H1 (cell line): ENCODE results near the gene HDAC3. TPM values are rescaled to one million over a fixed set of nuclear protein-coding genes. Genes with fewer than 3 reads are reported as not detected.

Experiments used
- CTCF ChIA-PET: fragments of 300-600 bp; sonication (Branson Sonifier 250); formaldehyde crosslinking; loops from one replicate; lab custom pipeline; 2021; ENCODE audit not compliant: partially characterized antibody; lab: Charles Lee
- POLR2A ChIA-PET: fragments of 300-600 bp; sonication (Branson Sonifier 250); formaldehyde crosslinking; loops from one replicate; lab custom pipeline; 2021; ENCODE audit warnings: inconsistent platforms; ENCODE audit not compliant: partially characterized antibody; lab: Charles Lee
- DNase-seq, 2 experiments: peaks; one replicate each; pipeline versions ENCODE4 v3.0.0 to v3.0.0-alpha.2; 2010 to 2022; ENCODE audit warnings: low spot score in 2 of 2, low read depth in 1 of 2, mixed read lengths in 1 of 2
- FAIRE-seq: peaks from 2 replicates; lab custom pipeline; 2011; peaks lifted over from hg19 to GRCh38; lab: Jason Lieb, UNC
- H2AFZ ChIP-seq: 2 replicates; pipeline ENCODE4 v1.8.1; 2012; ENCODE audit warnings: low read length, inconsistent platforms
- H2AK5ac ChIP-seq: 2 replicates; pipeline ENCODE4 v1.6.1; 2013; ENCODE audit warnings: low read depth, low read length
- H2BK120ac ChIP-seq: replicated peaks from 2 replicates; pipeline ENCODE3; 2013; ENCODE audit warnings: low read depth, low read length, inconsistent platforms
- H2BK12ac ChIP-seq: 2 replicates; pipeline ENCODE4 v1.6.1; 2013; ENCODE audit warnings: low read depth, low read length
- H2BK15ac ChIP-seq: 2 replicates; pipeline ENCODE4 v1.6.1; 2013; ENCODE audit warnings: low read length
- H2BK20ac ChIP-seq: 2 replicates; pipeline ENCODE4 v1.6.1; 2013; ENCODE audit warnings: low read length
- H2BK5ac ChIP-seq: 2 replicates; pipeline ENCODE4 v1.6.1; 2013; ENCODE audit warnings: low read depth, low read length
- H3K14ac ChIP-seq: 2 replicates; pipeline ENCODE4 v1.6.1; 2013; ENCODE audit warnings: inconsistent platforms; ENCODE audit not compliant: insufficient read length
- H3K18ac ChIP-seq: 2 replicates; pipeline ENCODE4 v1.6.1; 2013; ENCODE audit warnings: low read length; ENCODE audit errors: extremely low read depth
- H3K23ac ChIP-seq: 2 replicates; pipeline ENCODE4 v1.6.1; 2013; ENCODE audit warnings: inconsistent platforms; ENCODE audit not compliant: insufficient read length
- H3K23me2 ChIP-seq: 2 replicates; pipeline ENCODE4 v1.6.1; 2013; ENCODE audit warnings: low read depth, low read length
- H3K27ac ChIP-seq: 2 replicates; pipeline ENCODE4 v1.6.1; 2011; ENCODE audit warnings: low read depth, low read length, inconsistent platforms
- H3K27me3 ChIP-seq, 4 experiments: replicated peaks in 1 of 4; 1 replicate in 1 of 4; 2 replicates in 3 of 4; pipeline versions ENCODE4 v1.6.1 to v1.8.1; 2011 to 2013; ENCODE audit warnings: low read length in 3 of 4, mild to moderate bottlenecking in 3 of 4, inconsistent platforms in 2 of 4, mixed read lengths in 2 of 4, moderate library complexity in 1 of 4; ENCODE audit not compliant: control insufficient read depth in 3 of 4, insufficient read depth in 3 of 4; ENCODE audit errors: extremely low read depth in 1 of 4
- H3K36me3 ChIP-seq, 4 experiments: 2 replicates each; pipeline versions ENCODE4 v1.6.1 to v1.8.1; 2011 to 2013; ENCODE audit warnings: mild to moderate bottlenecking in 4 of 4, low read length in 3 of 4, moderate library complexity in 2 of 4, control low read depth in 1 of 4, inconsistent platforms in 1 of 4; ENCODE audit not compliant: insufficient read depth in 4 of 4, control insufficient read depth in 2 of 4
- H3K4ac ChIP-seq: replicated peaks from 2 replicates; pipeline ENCODE3; 2013; ENCODE audit warnings: low read length, low read depth, mixed read lengths, inconsistent platforms; ENCODE audit not compliant: insufficient read length
- H3K4me1 ChIP-seq, 4 experiments: replicated peaks in 1 of 4; 1 replicate in 1 of 4; 2 replicates in 3 of 4; pipeline versions ENCODE4 v1.6.1 to v1.8.1; 2011 to 2013; ENCODE audit warnings: low read length in 3 of 4, inconsistent platforms in 2 of 4, mixed read lengths in 1 of 4; ENCODE audit not compliant: insufficient read depth in 4 of 4, control insufficient read depth in 3 of 4
- H3K4me2 ChIP-seq, 2 experiments: 2 replicates each; pipeline versions ENCODE4 v1.6.1 to v1.8.1; 2011 to 2013; ENCODE audit warnings: low read depth in 2 of 2, low read length in 2 of 2, control low read depth in 1 of 2, inconsistent platforms in 1 of 2, mild to moderate bottlenecking in 1 of 2; ENCODE audit not compliant: insufficient read depth in 1 of 2
- H3K4me3 ChIP-seq, 4 experiments: fragments of 200-600, 300-600 bp in 1 of 4; sonication (generic), shearing (Covaris generic), sonication (Bioruptor Twin) in 1 of 4; 2 replicates each; pipeline versions ENCODE4 v1.5.1 to v1.8.1; 2011 to 2016; ENCODE audit warnings: low read length in 4 of 4, low read depth in 3 of 4, control low read depth in 2 of 4, inconsistent platforms in 2 of 4, mild to moderate bottlenecking in 2 of 4, mixed read lengths in 1 of 4, moderate library complexity in 1 of 4; ENCODE audit not compliant: insufficient read depth in 2 of 4; ENCODE audit errors: extremely low read depth in 1 of 4
- H3K56ac ChIP-seq: replicated peaks from 2 replicates; pipeline ENCODE3; 2013; ENCODE audit warnings: low read depth, mild to moderate bottlenecking, mixed read lengths, low read length, inconsistent platforms; ENCODE audit not compliant: insufficient read length
- H3K79me1 ChIP-seq: 2 replicates; pipeline ENCODE4 v1.6.1; 2013; ENCODE audit warnings: low read depth, low read length, control low read depth
- H3K79me2 ChIP-seq, 2 experiments: 2 replicates each; pipeline versions ENCODE4 v1.6.1 to v1.8.1; 2012 to 2013; ENCODE audit warnings: low read length in 2 of 2, mild to moderate bottlenecking in 2 of 2, inconsistent platforms in 1 of 2; ENCODE audit not compliant: insufficient read depth in 2 of 2, control insufficient read depth in 1 of 2
- H3K9ac ChIP-seq, 4 experiments: replicated peaks in 1 of 4; 1 replicate in 1 of 4; 2 replicates in 3 of 4; pipeline versions ENCODE4 v1.6.1 to v1.8.1; 2011 to 2013; ENCODE audit warnings: low read depth in 3 of 4, low read length in 3 of 4, control low read depth in 2 of 4, mild to moderate bottlenecking in 2 of 4, moderate library complexity in 2 of 4, inconsistent platforms in 1 of 4; ENCODE audit errors: extremely low read depth in 1 of 4
- H3K9me3 ChIP-seq, 2 experiments: 2 replicates each; pipeline versions ENCODE4 v1.6.1 to v1.8.1; 2012 to 2013; ENCODE audit warnings: mild to moderate bottlenecking in 2 of 2, moderate library complexity in 2 of 2, control low read depth in 1 of 2, inconsistent platforms in 1 of 2, low read depth in 1 of 2, low read length in 1 of 2, mixed read lengths in 1 of 2; ENCODE audit not compliant: insufficient read depth in 2 of 2
- H4K20me1 ChIP-seq, 2 experiments: replicated peaks in 1 of 2; 2 replicates each; pipeline versions ENCODE3 to v1.8.1; 2011 to 2013; ENCODE audit warnings: inconsistent platforms in 2 of 2, low read length in 2 of 2, mild to moderate bottlenecking in 1 of 2; ENCODE audit not compliant: insufficient read depth in 2 of 2, control insufficient read depth in 1 of 2
- H4K5ac ChIP-seq: 2 replicates; pipeline ENCODE4 v1.6.1; 2013; ENCODE audit warnings: low read length, low read depth, mixed read lengths, inconsistent platforms; ENCODE audit not compliant: insufficient read length
- H4K8ac ChIP-seq: 2 replicates; pipeline ENCODE4 v1.8.0; 2013; ENCODE audit warnings: mild to moderate bottlenecking, moderate library complexity, low read length, inconsistent platforms; ENCODE audit not compliant: insufficient read depth; ENCODE audit errors: extremely low read depth
- H4K91ac ChIP-seq: replicated peaks from 2 replicates; pipeline ENCODE3; 2013; ENCODE audit warnings: low read length, mixed read lengths, inconsistent platforms; ENCODE audit not compliant: insufficient read length
- ASH2L ChIP-seq: fragments of 200-600, 300-600 bp; sonication (generic); IDR thresholded peaks from one replicate; pipeline ENCODE4 v1.7.1; 2017; ENCODE audit warnings: low read length
- BCL11A ChIP-seq, 2 experiments: IDR thresholded peaks; one replicate each; pipeline ENCODE4 v1.6.1; 2011; ENCODE audit warnings: low read depth in 2 of 2, low read length in 2 of 2, mild to moderate bottlenecking in 2 of 2
- EZH2 ChIP-seq: fragments of 200-600 bp; sonication (generic); IDR thresholded peaks from 2 replicates; pipeline ENCODE4 v1.7.1; 2012; ENCODE audit warnings: low read depth, mild to moderate bottlenecking, moderate library complexity, low read length, inconsistent platforms; ENCODE audit not compliant: severe bottlenecking
- KDM1A ChIP-seq: fragments of 200-600, 300-600 bp; sonication (generic); IDR thresholded peaks from 2 replicates; pipeline ENCODE4 v1.7.1; 2016; ENCODE audit warnings: mild to moderate bottlenecking, low read length, borderline replicate concordance
- MAFK ChIP-seq: IDR thresholded peaks from 2 replicates; pipeline ENCODE4 v1.6.1; 2012; ENCODE audit warnings: low read depth, mild to moderate bottlenecking, improper control_type of control experiment, low read length
- PHF8 ChIP-seq: fragments of 200-600 bp; sonication (generic); conservative IDR thresholded peaks from 2 replicates; pipeline ENCODE4 v1.7.1; 2012; ENCODE audit warnings: low read depth, mild to moderate bottlenecking, inconsistent platforms, low read length, moderate library complexity
- SIN3A ChIP-seq, 2 experiments: IDR thresholded peaks in 1 of 2; conservative IDR thresholded peaks in 1 of 2; 2 replicates each; pipeline ENCODE4 v1.6.1; 2011 to 2012; ENCODE audit warnings: low read length in 2 of 2, improper control_type of control experiment in 1 of 2, low read depth in 1 of 2, mild to moderate bottlenecking in 1 of 2
- SP1 ChIP-seq: IDR thresholded peaks from 2 replicates; pipeline ENCODE4 v1.6.1; 2011; ENCODE audit warnings: low read depth, low read length
- USF2 ChIP-seq: IDR thresholded peaks from 2 replicates; pipeline ENCODE4 v1.6.1; 2011; ENCODE audit warnings: low read length, improper control_type of control experiment
- WGBS, 2 experiments: shearing (Covaris generic) in 1 of 2; methylation state at CpG; one replicate each; pipeline versions ENCODE4 v1.1.6 to v1.1.7; 2013 to 2015; ENCODE audit warnings: low lambda C conversion rate in 2 of 2, mixed read lengths in 2 of 2, inconsistent platforms in 1 of 2, low coverage in 1 of 2, missing lambda C conversion rate in 1 of 2; ENCODE audit not compliant: insufficient replicate concordance in 2 of 2, insufficient coverage in 1 of 2, insufficient read length in 1 of 2; ENCODE audit errors: extremely low coverage in 1 of 2, missing lambda C conversion rate in 1 of 2; 5-methylcytosine and 5-hydroxymethylcytosine counted together
- polyA plus RNA-seq, 7 experiments: library from polyadenylated mRNA; depleted of rRNA in 3 of 7; stranded (reverse) in 5 of 7; unstranded in 2 of 7; fragments of >200 nt in 5 of 7; fragments of 200-250 nt in 2 of 7; gene quantifications; 1 replicate in 5 of 7; 2 replicates in 1 of 7; 4 replicates in 1 of 7; pipeline versions ENCODE4 v1.2.1 to v1.2.3, GENCODE V29; 2011 to 2013; ENCODE audit warnings: missing spikeins in 2 of 7, mixed read lengths in 2 of 7
- total RNA-seq: library from RNA; stranded (reverse); fragmentation: NEBNext Ultra II Directional; extraction: Animal tissue kit (Norgen Biotek cat#: 25700); gene quantifications from 2 replicates; pipeline ENCODE4 v1.2.1, GENCODE V29; 2021

Gene HDAC3
- total and polyA plus RNA-seq, 2 of the 8 experiments (the other 6 are each of a cell fraction or from before 2014, with no cell fraction given), result 99.0 to 120 TPM

GRCh38 chr5:141618030-141618803 is 18.4 kb downstream of the HDAC3 start:
- Histone ChIP-seq H3K4me3 (peak overlapping the region; percentile 74 to 97 (median 84)), H3K18ac (peak overlapping the region; percentile 32; the same call in 1 of the 2 replicates), H2BK5ac (peak overlapping the region; percentile 53; the same call in 1 of the 2 replicates), H3K56ac (peak overlapping the region; percentile 37), H4K91ac (no peak overlapping the region), H3K14ac (no peak overlapping the region), H3K4me1 (peaks cover 0 to 4% (median 2%) of the 10 kb centered on the region in 4 experiments; a peak in 3 of 7 replicates), H3K4me2 (peak overlapping the region; percentile 93 to 99), H2BK20ac (no peak overlapping the region), H3K79me2 (peaks cover 8 to 43% of the 10 kb centered on the region in 2 experiments), H3K36me3 (peaks cover 2 to 23% (median 16%) of the 10 kb centered on the region in 4 experiments; a peak in 7 of 8 replicates), H2BK12ac (no peak overlapping the region), H4K8ac (peak overlapping the region; percentile 68), H3K27me3 (no peaks in the 10 kb centered on the region), H4K5ac (no peak overlapping the region), H3K27ac (peak overlapping the region; percentile 77), H3K4ac (no peak overlapping the region), H3K79me1 (no peaks in the 10 kb centered on the region; the same call in 1 of the 2 replicates), H2AK5ac (no peak overlapping the region), H3K9ac (peak overlapping the region; percentile 63 to 85 (median 67)), H2BK15ac (no peak overlapping the region), H4K20me1 (peaks cover 0 to 4% of the 10 kb centered on the region in 2 experiments), H3K23ac (no peak overlapping the region), H3K9me3 (no peaks in the 10 kb centered on the region), H2AFZ (no peak overlapping the region), H3K23me2 (peaks cover 3% of the 10 kb centered on the region; the same call in 1 of the 2 replicates), H2BK120ac (no peak overlapping the region)
- POLR2A ChIA-PET, result interaction anchor here (0.8 to 8.2 kb wide), 19 partner anchors 8 to 351 kb away, joined by 3 to 75 read pairs (median 6); partner anchors contain the start of genes FCHSD1, HDAC3 and RELL2
- CTCF ChIA-PET, result interaction anchor here (0.8 to 11.4 kb wide), 18 partner anchors 9 to 351 kb away, joined by 3 to 150 read pairs (median 6); partner anchors contain the start of genes FCHSD1, HDAC3, RELL2 and RNF14
- 4% methylated on average over 17 of the region's 36 CpGs; no CpG with 5 or more reads in 1 of the 2 experiments for WGBS, 2 experiments
- FAIRE-seq (peak; percentile 85), DNase-seq (peak in 1 of 2 experiments; percentile 76)
- TF ChIP-seq MAFK (no peak), EZH2 (no peak), KDM1A (no peak), SP1 (no peak), ASH2L (peak; percentile 56), USF2 (no peak), SIN3A (conservative IDR thresholded peaks at IDR 0.05 in 1 of 2, IDR thresholded peaks at IDR 0.05 in 1 of 2; ENCODE audit: low read depth in 1 of 2, low read length in 2 of 2) (peak in 1 of 2 experiments; percentile 19; a peak in 1 of 4 replicates), BCL11A (IDR thresholded peaks at IDR 0.05; ENCODE audit: low read depth in 2 of 2, low read length in 2 of 2) (no peak), PHF8 (no peak)
